GM18520 (cell line): ENCODE measurements around the gene FST.

Source experiments
- ATAC-seq: cut with Tn5 transposase; IDR thresholded peaks from one replicate; pipeline ENCODE4 v1.9.1; 2021; ENCODE audit not compliant: unreplicated experiment

Gene FST

DNA sequence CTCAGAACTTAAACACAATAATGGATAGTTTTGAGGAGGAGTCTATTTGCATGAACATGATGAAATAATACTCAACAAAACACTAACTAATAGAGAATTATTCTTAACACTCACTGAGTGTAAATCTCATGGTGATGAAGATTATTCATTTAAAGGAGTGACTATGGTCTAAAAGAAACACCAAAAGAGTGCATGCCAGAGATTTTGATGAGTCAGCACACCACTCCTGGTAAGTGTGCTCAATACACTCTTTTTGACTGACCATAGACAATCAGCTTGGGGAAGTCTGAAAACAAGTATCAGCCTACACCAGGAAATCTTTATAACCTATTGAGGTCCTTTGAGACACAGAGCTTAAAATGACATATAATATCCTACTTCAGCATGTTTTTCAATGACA lies 6.8 kb upstream of the FST start:
- ATAC-seq, result no peak

DNA sequence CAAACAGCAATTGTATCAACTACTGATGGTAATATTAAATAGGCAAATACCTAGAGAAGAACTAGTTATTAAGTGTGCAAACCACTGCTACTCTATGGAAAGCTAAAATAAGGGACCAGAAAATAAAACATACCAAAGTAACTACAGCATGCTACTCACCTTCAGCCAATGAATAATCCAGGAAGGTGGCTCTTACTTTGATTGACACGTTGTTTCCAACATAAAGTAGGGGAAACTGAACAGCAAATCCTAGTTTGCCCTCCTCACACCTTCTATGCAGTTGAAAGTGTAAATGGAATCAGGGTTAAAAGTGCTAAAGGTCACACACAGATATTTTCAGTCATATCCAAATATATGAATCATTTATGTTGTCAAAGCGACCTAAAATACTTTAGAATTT lies 5.1 kb upstream of the FST start:
- ATAC-seq, result no peak

DNA sequence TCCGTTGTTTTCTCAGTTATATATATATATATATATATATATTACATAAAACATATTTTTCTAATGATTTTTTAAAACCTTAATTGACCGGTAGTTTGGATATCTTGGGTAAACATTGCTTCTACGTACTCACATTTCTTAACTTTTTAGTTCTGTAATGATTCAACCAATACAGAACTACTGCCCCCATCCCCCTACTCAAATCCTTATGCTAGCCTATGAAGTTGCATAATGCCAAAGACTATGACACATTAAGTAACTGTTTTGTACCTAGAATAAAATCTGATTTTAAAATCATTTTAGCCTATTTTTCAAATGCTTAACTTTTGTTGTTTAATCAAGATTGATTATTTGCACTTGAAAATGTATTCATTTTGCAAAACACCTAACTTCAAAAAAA lies 4.4 kb upstream of the FST start:
- ATAC-seq, result no peak

DNA sequence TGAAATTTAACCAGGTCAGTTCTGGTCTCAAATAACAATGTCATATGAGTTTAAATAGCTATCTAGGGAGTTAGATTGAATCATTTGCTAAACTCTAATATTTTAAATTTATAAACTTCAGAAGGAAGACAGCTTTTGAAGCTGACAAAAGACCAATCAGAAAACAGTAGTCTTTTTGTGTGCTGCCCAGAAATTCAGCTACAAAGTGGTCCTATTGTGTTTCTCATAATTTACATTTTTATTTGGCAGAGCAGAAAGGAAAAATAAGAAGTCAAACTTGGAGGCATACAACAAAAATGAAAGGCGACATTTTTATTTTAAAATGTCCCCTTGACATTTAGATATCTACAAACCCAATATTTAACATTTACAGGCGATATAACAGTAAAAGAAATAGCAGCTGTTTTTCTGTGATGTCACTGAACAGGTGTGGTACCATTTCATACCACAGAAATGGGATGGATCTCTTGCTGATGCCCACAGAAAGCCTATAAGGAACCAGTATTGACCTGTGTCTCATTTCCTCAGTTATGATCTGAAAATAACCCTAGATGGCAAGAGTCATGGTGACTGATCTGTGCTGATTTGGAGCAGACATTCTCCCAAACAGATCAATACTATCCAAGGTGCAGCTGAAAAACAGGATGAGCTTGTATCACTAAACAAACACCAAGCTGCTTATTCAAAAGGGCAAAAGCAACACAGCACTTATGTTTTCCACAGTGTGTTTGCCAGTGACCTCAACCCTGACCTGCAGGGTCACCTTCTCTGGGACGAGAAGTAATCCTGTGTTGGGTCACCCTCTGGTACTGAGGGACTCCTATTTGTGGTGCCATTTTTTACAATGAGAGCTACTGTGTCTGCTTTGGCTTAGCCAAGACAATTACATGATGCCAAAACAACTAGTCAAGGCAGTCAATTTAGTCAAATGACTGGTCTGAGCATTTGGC lies 3.6 kb upstream of the FST start:
- no peak for ATAC-seq

DNA sequence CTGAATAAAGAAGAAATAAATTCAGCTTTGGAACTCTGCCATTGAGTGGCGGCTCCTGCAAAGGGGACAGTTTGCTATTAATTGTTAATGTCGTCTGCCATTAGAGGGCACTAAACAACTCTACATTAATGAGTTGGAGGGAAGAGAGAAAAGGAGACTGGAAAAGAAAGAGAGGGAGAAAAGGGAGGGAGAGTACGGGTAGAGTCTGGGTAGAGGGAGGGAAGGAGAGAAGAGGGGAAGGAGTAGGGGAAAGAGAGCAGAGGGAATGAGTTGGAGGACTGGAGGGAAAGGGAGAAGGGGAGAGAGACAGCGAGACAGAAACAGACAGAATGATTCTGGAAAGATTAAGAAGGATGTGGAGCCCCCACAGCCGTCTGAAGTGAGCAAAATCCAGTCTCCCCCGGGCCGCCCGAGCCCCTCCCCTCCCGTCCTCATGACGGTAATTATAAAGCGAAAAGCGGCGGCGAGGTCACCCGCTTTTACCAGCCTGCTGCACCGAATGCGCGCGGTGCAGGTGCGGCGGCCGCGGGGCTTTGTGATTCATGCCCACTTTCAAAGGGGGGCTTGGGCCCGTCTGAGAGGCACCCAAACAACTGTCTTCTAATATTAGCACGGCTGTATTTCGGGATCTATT lies 1.9 kb upstream of the FST start:
- no peak for ATAC-seq

DNA sequence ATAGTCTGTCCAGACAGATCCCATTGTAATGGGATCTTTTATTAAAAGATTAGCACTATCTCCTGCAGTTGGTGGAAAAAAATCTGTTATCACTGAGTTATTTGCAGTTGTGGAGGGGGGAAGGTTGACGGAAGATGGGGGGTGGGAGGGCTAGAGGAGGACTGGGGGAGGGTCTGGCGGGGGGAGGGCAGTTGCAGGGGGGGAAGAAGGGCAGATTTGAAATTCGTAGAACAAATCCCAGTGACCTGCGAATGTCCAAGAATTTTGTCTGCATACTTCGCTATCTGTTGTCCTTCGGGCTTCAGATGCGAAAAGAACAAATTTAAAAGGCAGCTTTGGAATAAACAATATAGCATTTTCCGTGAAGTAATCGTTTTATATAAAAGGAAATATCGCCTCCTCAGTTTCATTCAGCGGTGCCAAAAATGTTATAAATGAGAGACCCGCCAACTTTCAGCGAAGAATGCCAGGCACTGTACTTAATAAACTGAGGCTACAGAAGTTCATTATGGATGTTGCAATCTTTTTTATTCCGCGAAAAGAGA lies 1.3 kb upstream of the FST start:
- ATAC-seq, result no peak

DNA sequence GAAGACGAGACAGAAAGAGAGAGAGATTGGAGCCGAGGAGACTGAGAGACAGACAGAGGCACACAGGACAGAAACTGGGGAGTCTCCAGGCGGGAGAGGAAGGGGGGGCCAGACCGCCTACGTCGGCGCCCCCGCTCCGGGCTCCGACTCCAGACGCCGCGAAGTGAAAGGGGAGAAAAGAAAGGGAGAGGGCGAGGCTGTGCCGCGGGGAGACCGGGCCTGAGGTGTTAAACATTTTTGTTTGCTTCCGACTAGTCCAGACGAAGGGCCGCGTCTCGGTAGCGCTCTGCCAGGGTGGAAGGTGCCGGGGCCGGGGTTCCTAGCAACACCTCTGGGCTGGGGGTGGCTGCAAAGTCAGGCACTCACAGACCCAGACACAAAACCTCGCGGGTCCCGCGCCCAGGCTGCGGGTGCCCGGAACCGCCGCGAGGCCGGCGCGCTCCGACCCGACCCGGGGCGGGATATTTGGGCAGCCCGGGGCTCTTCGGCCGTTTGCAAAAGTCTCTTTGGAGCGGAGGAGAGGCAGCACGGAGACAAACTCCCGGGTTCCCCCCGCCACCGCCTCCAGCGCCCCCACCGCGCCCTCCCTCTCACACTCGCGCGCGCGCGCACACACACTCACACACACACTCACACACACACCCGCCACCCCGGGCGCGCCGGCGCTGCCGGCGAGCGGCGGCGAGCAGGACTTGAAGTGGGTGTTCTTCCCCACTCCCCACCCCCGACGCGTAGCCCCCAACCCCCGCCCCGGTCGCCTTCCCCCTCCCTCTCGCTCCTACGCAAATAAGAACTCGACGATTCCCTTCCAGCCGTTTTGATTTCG lies 626 bp upstream of the FST start:
- no peak for ATAC-seq

DNA sequence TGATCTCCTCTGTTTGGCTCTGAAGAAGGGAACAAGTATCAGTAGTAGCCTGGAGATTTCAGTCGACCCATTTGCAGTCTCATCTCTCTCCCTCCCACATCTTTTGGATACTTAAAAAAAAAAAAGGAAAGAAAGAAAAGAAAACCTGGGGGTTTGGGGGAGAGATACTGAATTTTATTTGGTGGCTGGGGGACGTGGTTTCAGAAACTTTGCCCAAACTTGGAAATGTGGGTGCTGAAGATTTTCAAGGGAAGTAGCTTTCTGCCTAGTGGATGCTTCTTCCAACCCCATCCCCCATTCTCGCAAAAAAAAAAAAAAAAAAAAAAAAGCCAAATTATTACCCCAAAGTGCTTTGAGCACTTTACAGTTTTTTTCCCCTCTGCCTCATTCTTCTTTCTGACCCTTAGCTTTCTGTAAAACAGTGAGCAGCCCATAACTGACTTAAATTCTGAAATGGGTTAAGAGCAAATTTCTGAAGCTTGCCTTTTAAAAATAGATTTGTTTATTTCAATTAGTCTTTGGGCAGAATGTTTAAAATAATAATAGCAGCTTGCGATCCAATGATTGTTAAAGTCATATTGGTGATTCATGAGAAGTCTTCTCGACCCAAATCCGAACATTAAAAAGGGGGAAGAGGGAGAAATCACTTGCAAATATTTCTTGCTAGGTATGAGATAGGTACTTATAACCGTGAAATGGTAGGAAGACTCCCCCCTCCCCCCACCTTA lies 894 bp downstream of the FST start:
- ATAC-seq, result no peak

DNA sequence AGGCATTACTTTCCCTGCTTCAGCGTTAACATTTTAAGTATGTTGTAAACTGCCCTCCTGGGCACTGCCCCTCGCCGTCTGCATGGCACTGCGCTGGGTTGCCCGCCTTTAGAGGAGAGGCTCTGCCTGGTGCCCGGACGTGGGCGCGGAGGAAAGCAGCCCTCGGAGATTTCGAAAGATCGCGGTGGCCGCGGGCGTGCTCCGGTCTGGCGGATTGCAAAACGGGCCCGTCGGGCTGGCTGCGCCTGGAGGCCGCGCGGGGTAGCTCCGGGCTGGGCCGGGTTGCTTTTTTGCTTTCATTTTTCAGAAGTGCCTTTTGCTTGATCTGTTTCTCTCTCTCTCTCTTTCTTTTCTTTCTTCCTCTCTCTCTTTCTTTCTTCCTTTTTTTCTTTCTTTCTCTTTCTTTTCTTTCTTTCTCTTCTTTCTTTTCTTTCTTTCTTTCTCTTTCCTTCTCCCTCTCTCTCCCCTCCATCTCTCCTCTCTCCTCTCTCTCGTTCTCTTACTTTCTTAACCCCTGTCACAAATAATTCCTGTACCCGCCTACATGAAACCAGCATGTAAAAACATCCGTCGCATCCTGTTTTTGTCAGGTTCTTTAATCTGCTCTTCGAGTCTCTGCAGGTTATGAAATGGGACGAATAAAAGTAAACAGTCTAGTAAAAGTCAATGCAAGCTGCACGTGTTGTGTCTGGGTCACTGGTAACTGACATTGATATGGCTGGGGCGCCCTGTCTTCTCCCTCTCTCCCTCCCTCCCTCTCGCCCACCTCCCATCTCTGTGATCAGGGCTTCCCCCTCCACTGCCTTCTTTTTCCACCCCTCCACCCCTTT lies 1.7 kb downstream of the FST start:
- ATAC-seq, result peak; percentile 44

DNA sequence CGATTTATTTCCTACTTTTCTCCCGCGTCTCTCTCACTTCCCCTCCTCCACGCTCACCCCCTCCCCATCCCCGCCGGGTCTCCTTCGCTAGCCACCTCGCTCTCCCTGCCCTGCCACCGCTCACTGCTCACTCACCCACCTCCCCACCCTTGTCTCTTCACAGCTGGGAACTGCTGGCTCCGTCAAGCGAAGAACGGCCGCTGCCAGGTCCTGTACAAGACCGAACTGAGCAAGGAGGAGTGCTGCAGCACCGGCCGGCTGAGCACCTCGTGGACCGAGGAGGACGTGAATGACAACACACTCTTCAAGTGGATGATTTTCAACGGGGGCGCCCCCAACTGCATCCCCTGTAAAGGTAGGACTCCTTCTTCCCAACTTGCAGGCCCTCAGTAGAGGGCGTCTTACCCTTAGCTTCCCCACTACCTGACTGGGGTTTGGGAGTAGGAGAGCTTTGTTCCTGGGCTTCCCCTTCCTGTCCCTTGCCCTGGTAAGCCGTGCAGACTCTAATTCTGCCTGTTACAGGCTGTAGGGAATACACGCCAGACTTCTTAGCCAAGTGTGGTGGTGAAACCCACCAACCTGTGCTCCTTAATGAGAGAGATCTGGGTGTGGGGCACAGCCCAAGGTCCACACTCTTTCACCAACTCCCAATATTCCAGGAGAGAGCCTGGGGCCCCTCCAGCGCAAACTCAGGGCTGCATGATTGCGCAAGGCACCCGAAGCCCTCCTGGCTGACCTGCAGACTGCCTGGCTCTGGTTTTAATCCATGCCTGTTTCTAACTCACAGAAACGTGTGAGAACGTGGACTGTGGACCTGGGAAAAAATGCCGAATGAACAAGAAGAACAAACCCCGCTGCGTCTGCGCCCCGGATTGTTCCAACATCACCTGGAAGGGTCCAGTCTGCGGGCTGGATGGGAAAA lies 2.5 kb downstream of the FST start:
- ATAC-seq, result no peak

DNA sequence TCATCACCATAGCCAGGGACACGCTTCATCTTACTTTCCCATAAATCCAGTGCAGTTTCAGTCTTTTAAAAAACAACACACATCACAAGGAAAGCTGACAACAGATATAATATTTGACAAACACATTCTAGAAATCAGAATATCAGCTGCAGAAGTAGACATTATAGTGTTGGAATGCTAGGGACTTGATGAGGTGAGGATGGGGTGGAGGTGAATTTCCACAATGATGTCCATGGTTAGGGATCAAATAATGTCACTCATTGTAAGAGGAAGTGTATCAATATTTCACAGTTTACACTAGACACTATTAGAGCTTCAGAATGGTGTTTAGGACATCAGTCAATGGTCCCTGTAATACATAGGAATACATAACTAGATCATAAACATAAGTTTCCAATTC lies 7.0 kb downstream of the FST start:
- ATAC-seq, result no peak

DNA sequence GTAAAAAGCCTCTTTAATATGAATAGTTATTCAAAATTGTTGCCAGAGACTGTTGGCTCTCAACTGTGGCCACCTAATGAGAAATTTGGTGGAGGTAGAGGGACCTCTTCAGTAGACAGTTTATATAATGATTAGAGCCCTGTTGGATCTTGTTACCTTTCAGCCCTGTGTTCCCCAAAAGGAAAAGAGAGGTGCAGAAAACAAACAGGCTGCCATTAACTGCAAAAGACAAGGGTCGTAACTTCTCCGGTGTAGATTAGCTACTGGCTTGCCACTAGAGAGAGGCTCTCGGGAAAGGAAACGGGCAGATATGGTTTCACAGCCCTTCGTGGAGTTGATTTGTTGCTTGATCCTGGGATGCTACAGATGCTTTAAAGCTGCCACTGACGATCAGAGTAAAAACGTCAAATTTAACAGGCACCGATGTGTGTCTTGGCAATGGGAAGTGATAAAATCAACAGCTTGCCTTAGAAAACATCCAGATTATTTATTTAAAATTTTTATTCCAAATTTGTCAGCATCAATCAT lies 7.8 kb downstream of the FST start:
- ATAC-seq, result no peak

DNA sequence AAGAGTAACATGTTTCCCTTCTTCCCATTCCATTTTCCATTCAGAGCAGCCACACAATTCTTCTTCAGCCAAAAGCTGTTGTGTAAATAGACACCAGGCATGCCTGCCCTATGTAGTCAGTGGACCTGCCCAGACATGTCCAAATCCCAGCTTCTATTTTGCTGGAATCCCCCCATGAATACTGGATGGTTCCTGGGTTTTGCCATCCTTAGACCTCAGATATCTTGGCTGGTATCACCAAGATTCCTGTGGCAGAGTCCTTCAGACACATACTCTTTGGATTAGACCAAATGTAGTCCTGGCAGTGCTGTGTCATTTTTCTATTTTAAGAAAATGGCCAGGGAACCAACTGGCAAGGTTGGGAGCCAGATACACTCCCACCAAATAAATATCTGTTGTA lies 10.3 kb downstream of the FST start:
- ATAC-seq, result no peak

DNA sequence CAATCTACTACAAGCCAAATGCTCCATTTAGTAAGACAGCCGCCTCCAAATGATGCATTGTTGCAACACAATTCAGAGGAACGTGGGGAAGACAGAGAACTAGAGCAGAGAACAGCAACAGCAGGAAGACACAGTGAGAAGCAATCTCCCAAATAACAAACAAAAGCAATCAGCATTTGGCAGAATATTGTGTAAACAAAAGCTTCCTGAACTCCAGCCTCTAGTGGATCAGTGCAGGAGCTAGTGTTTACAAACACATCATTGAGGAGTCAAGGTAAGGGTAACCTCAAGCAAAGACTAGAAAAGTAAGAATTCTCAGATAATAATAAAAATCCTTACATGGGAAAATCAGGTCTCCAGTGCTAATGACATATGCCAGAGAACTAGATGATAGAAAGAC lies 20.6 kb downstream of the FST start:
- ATAC-seq, result no peak

DNA sequence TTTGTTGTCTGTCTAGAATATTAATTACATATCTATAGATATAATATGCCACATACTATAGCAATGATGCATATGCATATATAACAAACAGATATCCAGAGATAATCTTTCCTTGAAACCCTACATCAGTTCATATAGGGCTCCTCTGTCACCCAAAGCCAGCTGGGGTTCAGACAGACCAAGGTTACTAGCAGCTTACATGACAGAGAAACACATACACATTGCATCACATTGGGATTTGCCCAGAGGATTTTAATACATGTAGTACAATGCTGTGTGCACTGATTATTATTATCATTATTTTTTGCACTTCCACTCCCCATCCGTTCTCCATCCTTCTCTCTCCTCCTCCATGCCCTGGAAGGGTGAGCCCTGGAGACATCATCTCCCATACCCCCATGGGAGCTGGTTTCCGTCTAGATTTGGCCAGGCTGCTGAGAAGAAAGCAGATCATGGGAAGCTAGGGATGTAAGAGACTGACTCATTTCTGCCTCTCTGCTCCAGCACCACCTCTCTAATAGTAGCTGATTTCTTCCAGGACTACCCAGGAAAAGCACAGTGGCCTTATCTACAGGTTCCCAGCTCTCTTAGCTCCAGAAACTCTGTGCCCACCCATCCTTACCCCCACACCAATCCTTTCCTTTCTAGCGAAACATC lies 23.3 kb downstream of the FST start:
- ATAC-seq, result no peak

DNA sequence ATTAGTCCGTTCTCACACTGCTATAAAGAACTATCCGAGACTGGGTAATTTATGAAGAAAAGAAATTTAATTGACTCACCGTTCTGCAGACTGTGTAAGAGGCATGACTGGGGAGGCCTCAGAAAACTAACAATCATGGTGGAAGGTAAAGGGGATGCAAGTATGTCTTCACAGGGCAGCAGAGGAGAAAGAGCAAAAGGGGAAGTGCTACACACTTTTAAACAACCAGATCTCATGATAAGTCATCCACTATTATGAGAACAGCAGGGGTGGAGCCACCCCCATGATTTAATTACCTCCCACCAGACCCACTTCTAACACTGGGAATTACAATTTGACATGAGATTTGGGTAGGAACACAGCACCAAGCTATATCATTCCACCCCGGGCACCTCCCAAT lies 26.6 kb downstream of the FST start:
- no peak for ATAC-seq

DNA sequence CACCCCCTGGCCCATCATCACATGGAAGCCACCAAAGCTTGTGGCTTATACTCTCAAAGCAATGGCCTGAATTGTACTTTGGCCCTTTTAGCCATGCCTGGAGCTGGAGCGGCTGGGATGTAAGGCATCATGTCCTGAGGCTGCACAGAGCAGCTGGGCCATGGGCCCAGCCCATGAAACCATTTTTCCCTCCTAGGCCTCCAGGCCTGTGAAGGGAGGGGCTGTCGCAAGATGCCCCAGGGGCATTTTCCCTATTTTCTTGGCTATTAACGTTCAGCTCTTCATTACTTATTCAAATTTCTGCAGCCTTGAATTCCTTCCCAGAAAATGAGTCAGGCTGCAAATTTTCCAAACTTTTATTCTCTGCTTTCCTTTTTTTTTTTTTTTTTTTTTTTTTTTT lies 27.7 kb downstream of the FST start:
- no peak for ATAC-seq

DNA sequence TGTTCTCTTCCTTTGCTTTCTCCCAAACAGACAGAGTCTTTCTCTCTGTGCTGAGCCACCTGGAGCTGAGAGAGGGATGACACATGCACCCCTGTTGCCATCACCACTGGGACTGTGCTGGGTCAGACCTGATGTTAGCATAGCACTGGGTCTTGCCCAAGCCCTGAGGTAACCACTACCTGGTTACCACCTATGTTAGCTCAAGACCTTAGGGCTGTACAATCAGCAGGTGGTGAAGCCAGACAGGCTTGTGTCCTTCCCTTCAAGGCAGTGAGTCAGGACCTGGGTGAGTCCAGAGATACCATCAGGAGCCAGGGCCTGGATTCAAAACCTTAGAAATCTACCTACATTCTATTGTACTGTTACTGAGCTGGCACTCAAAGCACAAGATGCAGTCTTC lies 32.1 kb downstream of the FST start:
- no peak for ATAC-seq
